DOHH2 (cell line): ENCODE measurements around the gene VASP.

Experiments used
- H3F3A ChIP-seq: fragments of 200-600 bp; sonication (generic), shearing (Covaris generic); 2 replicates; pipeline ENCODE4 v1.6.0; 2016; ENCODE audit warnings: antibody characterized with exemption, mild to moderate bottlenecking; ENCODE audit not compliant: control insufficient read depth, insufficient read depth
- H3K27ac ChIP-seq: fragments of 200-600 bp; sonication (generic); 2 replicates; pipeline ENCODE4 v1.5.1; 2014; ENCODE audit warnings: low read depth, mild to moderate bottlenecking, low read length, moderate library complexity
- H3K27me3 ChIP-seq: fragments of 200-600 bp; sonication (generic); 2 replicates; pipeline ENCODE4 v1.6.1; 2014; ENCODE audit warnings: mild to moderate bottlenecking, low read length, mixed read lengths; ENCODE audit not compliant: control insufficient read depth
- H3K36me3 ChIP-seq: fragments of 200-600 bp; sonication (generic); 2 replicates; pipeline ENCODE4 v1.6.1; 2014; ENCODE audit warnings: mild to moderate bottlenecking, low read length, moderate library complexity, mixed read lengths; ENCODE audit not compliant: control insufficient read depth
- H3K4me1 ChIP-seq: fragments of 200-600 bp; sonication (generic); 2 replicates; pipeline ENCODE4 v1.6.1; 2014; ENCODE audit warnings: mild to moderate bottlenecking, low read length, mixed read lengths; ENCODE audit not compliant: control insufficient read depth
- H3K4me2 ChIP-seq: fragments of 200-600 bp; sonication (generic); 2 replicates; pipeline ENCODE4 v1.6.0; 2014; ENCODE audit warnings: mild to moderate bottlenecking, low read length, moderate library complexity
- H3K4me3 ChIP-seq: fragments of 200-600 bp; sonication (generic); 2 replicates; pipeline ENCODE4 v1.5.1; 2014; ENCODE audit warnings: mild to moderate bottlenecking, low read length, mixed read lengths
- H3K79me2 ChIP-seq: fragments of 200-600 bp; sonication (generic); 2 replicates; pipeline ENCODE4 v1.6.1; 2014; ENCODE audit warnings: mild to moderate bottlenecking, low read length, mixed read lengths; ENCODE audit not compliant: control insufficient read depth
- H3K9me2 ChIP-seq: fragments of 200-600 bp; sonication (generic); replicated peaks from 2 replicates; pipeline ENCODE4 v1.6.1; 2014; ENCODE audit warnings: mild to moderate bottlenecking, low read length, mixed read lengths; ENCODE audit not compliant: control insufficient read depth
- H3K9me3 ChIP-seq: fragments of 200-600 bp; sonication (generic); 2 replicates; pipeline ENCODE4 v1.6.1; 2014; ENCODE audit warnings: antibody characterized with exemption, low read length, mixed read lengths; ENCODE audit not compliant: control insufficient read depth, insufficient read depth
- H4K20me1 ChIP-seq: fragments of 200-600 bp; sonication (generic); 2 replicates; pipeline ENCODE4 v1.6.0; 2014; ENCODE audit warnings: low read depth, mild to moderate bottlenecking, antibody characterized with exemption, low read length, moderate library complexity; ENCODE audit not compliant: control insufficient read depth, insufficient read depth
- CTCF ChIP-seq: fragments of 200-600 bp; sonication (generic); IDR thresholded peaks from one replicate; pipeline ENCODE4 v1.5.1; 2014; ENCODE audit warnings: antibody characterized with exemption, mild to moderate bottlenecking, low read depth, low read length; ENCODE audit not compliant: poor library complexity, severe bottlenecking
- EZH2phosphoT487 ChIP-seq: fragments of 200-600 bp; sonication (generic); IDR thresholded peaks from 2 replicates; pipeline ENCODE4 v1.6.1; 2017; ENCODE audit warnings: borderline replicate concordance, mild to moderate bottlenecking, antibody characterized with exemption, low read length, moderate library complexity, mixed read lengths

VASP gene

DNA sequence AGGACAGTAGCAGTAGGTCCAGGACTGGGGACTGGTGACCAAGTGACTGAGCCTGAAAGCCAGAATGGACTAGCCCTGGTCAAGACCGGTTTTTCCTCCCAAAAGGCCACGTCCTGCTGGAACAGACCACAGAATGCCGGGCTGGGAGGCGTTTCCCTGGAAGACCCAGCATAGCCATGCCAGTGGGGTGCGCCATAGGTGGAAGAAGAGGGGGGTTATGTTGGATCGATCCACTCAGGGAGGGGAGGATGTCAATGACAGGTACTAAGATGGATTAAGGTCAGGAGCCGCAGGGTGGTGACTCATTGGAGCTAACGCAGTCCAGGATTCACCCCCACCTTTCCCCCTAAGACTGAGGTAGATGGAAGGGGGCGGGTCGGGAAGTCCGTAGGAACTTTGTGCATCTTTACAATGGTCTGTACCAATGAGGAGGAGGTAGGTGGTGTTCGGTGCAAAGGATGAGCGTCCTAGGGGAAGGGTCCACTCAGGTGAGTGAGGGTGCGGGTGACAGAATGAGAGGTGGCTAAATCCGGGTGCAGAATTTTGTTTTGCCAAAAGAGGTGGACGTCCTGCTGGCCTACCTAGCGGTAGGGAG, 21.0 kb downstream of the VASP start:
- Histone ChIP-seq H3F3A (no peaks in the 10 kb centered on the region; the same call in 1 of the 2 replicates), H3K36me3 (peaks cover 40% of the 10 kb centered on the region), H3K9me3 (peaks cover 7% of the 10 kb centered on the region; the same call in 1 of the 2 replicates), H3K27me3 (no peaks in the 10 kb centered on the region), H4K20me1 (no peaks in the 10 kb centered on the region), H3K4me3 (no peak overlapping the region), H3K9me2 (no peaks in the 10 kb centered on the region), H3K79me2 (no peaks in the 10 kb centered on the region), H3K4me1 (peaks cover 7% of the 10 kb centered on the region), H3K27ac (no peak overlapping the region), H3K4me2 (no peak overlapping the region)
- TF ChIP-seq CTCF (no peak), EZH2phosphoT487 (no peak)

GRCh38 chr19:45528744-45529419, 21.6 kb downstream of the VASP start:
- Histone ChIP-seq H3K79me2 (no peaks in the 10 kb centered on the region), H3K4me3 (no peak overlapping the region), H3F3A (no peaks in the 10 kb centered on the region), H3K27ac (no peak overlapping the region), H3K9me2 (no peaks in the 10 kb centered on the region), H4K20me1 (no peaks in the 10 kb centered on the region), H3K36me3 (peaks cover 36% of the 10 kb centered on the region), H3K27me3 (no peaks in the 10 kb centered on the region), H3K9me3 (peaks cover 7% of the 10 kb centered on the region; the same call in 1 of the 2 replicates), H3K4me1 (0 out of 2 replicates have a peak, but pooled peaks cover 4% of the 10 kb centered on the region), H3K4me2 (no peak overlapping the region)
- TF ChIP-seq CTCF (no peak), EZH2phosphoT487 (no peak)

DNA sequence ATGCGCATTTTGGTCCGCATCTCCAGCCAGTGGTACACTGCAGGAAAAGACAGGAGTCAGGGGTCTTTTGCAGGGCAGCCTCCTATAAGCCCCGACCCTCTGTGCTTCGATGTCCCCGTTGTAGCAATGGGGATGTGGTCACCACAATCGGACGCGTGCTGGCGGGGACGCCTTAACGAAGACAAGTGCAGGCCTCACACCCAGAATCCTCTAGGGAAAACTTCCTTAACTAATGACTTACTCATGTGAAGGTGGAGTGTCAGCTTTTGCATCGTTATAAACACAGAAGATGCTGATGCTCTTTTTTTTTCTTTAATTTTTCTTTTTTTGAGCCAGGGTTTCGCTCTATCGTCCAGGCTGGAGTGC, 22.1 kb downstream of the VASP start:
- Histone ChIP-seq H3K9me2 (no peaks in the 10 kb centered on the region), H3F3A (no peaks in the 10 kb centered on the region), H3K79me2 (no peaks in the 10 kb centered on the region), H3K27ac (no peak overlapping the region), H3K36me3 (peaks cover 30% of the 10 kb centered on the region), H4K20me1 (no peaks in the 10 kb centered on the region), H3K4me1 (0 out of 2 replicates have a peak, but pooled peaks cover 4% of the 10 kb centered on the region), H3K27me3 (no peaks in the 10 kb centered on the region), H3K4me2 (no peak overlapping the region), H3K9me3 (peaks cover 7% of the 10 kb centered on the region; the same call in 1 of the 2 replicates), H3K4me3 (no peak overlapping the region)
- TF ChIP-seq EZH2phosphoT487 (no peak), CTCF (no peak)
